HepG2 (cell line): ENCODE results near the gene STK25. TPM values are rescaled to one million over a fixed set of nuclear protein-coding genes. Genes with fewer than 3 reads are reported as not detected.

ENCODE experiments used
- ATAC-seq: fragments of 200-7000 bp; cut with Tn5 transposase; 3 replicates; pipeline ENCODE4 v1.9.1; 2020; ENCODE audit warnings: mild to moderate bottlenecking, moderate library complexity
- BruUV-seq: library from RNA; stranded (reverse); fragments of 400-500 nt; replicated peaks from 2 replicates; lab custom pipeline; 2021; lab: Mats Ljungman, UMichigan
- CTCF ChIA-PET: fragments of 300-600 bp; formaldehyde crosslinking; extraction: SDS; loops from one replicate; lab custom pipeline; 2021; ENCODE audit warnings: low total read pairs, inconsistent platforms, low intra/inter-chr PET ratio; lab: Yijun Ruan, JAX
- POLR2A ChIA-PET: fragments of 350-600 bp; sonication (Branson Sonifier 250); formaldehyde crosslinking; loops from one replicate; lab custom pipeline; 2020; ENCODE audit warnings: antibody characterized with exemption, inconsistent platforms; lab: Yijun Ruan, JAX
- DNase-seq: peaks from one replicate; pipeline ENCODE4 v3.0.0-alpha.2; 2015; ENCODE audit warnings: low spot score
- FAIRE-seq: peaks from 3 replicates; lab custom pipeline; 2011; peaks lifted over from hg19 to GRCh38; lab: Jason Lieb, UNC
- H2AFZ ChIP-seq: one replicate; pipeline ENCODE4 v1.6.1; 2011; ENCODE audit warnings: low read length, inconsistent platforms
- H3K27ac ChIP-seq: fragments of 300-600 bp; 3 replicates; pipeline ENCODE4 v1.8.0; 2011; ENCODE audit warnings: mixed run types, mild to moderate bottlenecking, mixed read lengths, low read length, inconsistent platforms; ENCODE audit not compliant: insufficient read depth; ENCODE audit errors: extremely low read length
- H3K27me3 ChIP-seq, 2 experiments: fragments of 200-600 bp in 1 of 2; 2 replicates in 1 of 2; 3 replicates in 1 of 2; pipeline versions ENCODE4 v1.6.0 to v1.8.0; 2011; ENCODE audit warnings: low read length in 2 of 2, mild to moderate bottlenecking in 2 of 2, moderate library complexity in 2 of 2, inconsistent platforms in 1 of 2; ENCODE audit not compliant: insufficient read depth in 2 of 2, control insufficient read depth in 1 of 2
- H3K36me3 ChIP-seq, 2 experiments: fragments of 200-600 bp in 1 of 2; replicated peaks in 1 of 2; 2 replicates in 1 of 2; 3 replicates in 1 of 2; pipeline versions ENCODE4 v1.5.1 to v1.8.0; 2011; ENCODE audit warnings: low read length in 2 of 2, inconsistent platforms in 1 of 2; ENCODE audit not compliant: insufficient read depth in 2 of 2, control insufficient read depth in 1 of 2
- H3K4me1 ChIP-seq: 2 replicates; pipeline ENCODE4 v1.5.1; 2012; ENCODE audit warnings: low read length, inconsistent platforms; ENCODE audit not compliant: insufficient read depth
- H3K4me2 ChIP-seq: 2 replicates; pipeline ENCODE4 v1.6.0; 2011; ENCODE audit warnings: low read depth, low read length, inconsistent platforms
- H3K4me3 ChIP-seq, 3 experiments: fragments of 200-600 bp in 1 of 3; sonication (generic), shearing (Covaris generic) in 1 of 3; replicated peaks in 1 of 3; 2 replicates each; pipeline ENCODE4 v1.5.1; 2011 to 2016; ENCODE audit warnings: low read length in 3 of 3, inconsistent platforms in 2 of 3, low read depth in 2 of 3, mild to moderate bottlenecking in 2 of 3, control low read depth in 1 of 3, mixed read lengths in 1 of 3; ENCODE audit not compliant: insufficient read depth in 1 of 3
- H3K79me2 ChIP-seq: one replicate; pipeline ENCODE4 v1.6.1; 2011; ENCODE audit warnings: low read length, inconsistent platforms; ENCODE audit not compliant: insufficient read depth
- H3K9ac ChIP-seq: 2 replicates; pipeline ENCODE4 v1.6.0; 2011; ENCODE audit warnings: mild to moderate bottlenecking, low read depth, low read length, inconsistent platforms; ENCODE audit not compliant: insufficient read depth
- H3K9me3 ChIP-seq: 2 replicates; pipeline ENCODE4 v1.5.1; 2012; ENCODE audit warnings: mild to moderate bottlenecking, low read length
- H4K20me1 ChIP-seq: 2 replicates; pipeline ENCODE4 v1.6.0; 2011; ENCODE audit warnings: inconsistent platforms, mild to moderate bottlenecking, low read length, moderate library complexity; ENCODE audit not compliant: insufficient read depth
- CC2D1A ChIP-seq: sonication (generic); formaldehyde crosslinking; IDR thresholded peaks from 2 replicates; pipeline ENCODE4 v1.8.1; 2023; ENCODE audit warnings: mild to moderate bottlenecking, missing genetic modification reagents
- FLYWCH1 ChIP-seq: sonication (generic); formaldehyde crosslinking; IDR thresholded peaks from 2 replicates; pipeline ENCODE4 v1.8.1; 2023; ENCODE audit warnings: mild to moderate bottlenecking, missing genetic modification reagents
- FOXA1 ChIP-seq, 2 experiments: fragments of 450-650 bp in 1 of 2; sonication (generic) in 1 of 2; formaldehyde crosslinking in 1 of 2; IDR thresholded peaks; 2 replicates each; pipeline versions ENCODE4 v1.4.0 to v1.6.1; 2016 to 2020; ENCODE audit warnings: missing genetic modification reagents in 1 of 2
- FOXP1 ChIP-seq, 2 experiments: fragments of 450-650 bp in 1 of 2; IDR thresholded peaks; 2 replicates each; pipeline ENCODE4 v1.6.1; 2017 to 2018; ENCODE audit warnings: antibody characterized with exemption in 1 of 2
- IKZF1 ChIP-seq: fragments of 450-650 bp; IDR thresholded peaks from 2 replicates; pipeline ENCODE4 v1.7.1; 2016
- JUNB ChIP-seq: sonication (generic); formaldehyde crosslinking; IDR thresholded peaks from 2 replicates; pipeline ENCODE4 v1.8.0; 2022; ENCODE audit warnings: missing genetic modification reagents, mild to moderate bottlenecking, borderline replicate concordance
- MNT ChIP-seq: fragments of 450-650 bp; IDR thresholded peaks from 2 replicates; pipeline ENCODE4 v1.6.1; 2016
- ZFP90 ChIP-seq: sonication (generic); formaldehyde crosslinking; IDR thresholded peaks from 2 replicates; pipeline ENCODE4 v1.8.0; 2022; ENCODE audit warnings: missing genetic modification reagents, mild to moderate bottlenecking, inconsistent platforms, borderline replicate concordance
- ZNF207 ChIP-seq: fragments of 450-650 bp; IDR thresholded peaks from 2 replicates; pipeline ENCODE4 v1.6.1; 2016; ENCODE audit warnings: antibody characterized with exemption, borderline replicate concordance
- ZNF672 ChIP-seq: sonication (generic); formaldehyde crosslinking; IDR thresholded peaks from 2 replicates; pipeline ENCODE4 v1.8.1; 2022; ENCODE audit warnings: missing genetic modification reagents
- WGBS: methylation state at CpG from one replicate; pipeline ENCODE4 v1.1.6; 2017; ENCODE audit warnings: low lambda C conversion rate; 5-methylcytosine and 5-hydroxymethylcytosine counted together
- in situ Hi-C: cut with HindIII; loops from 2 replicates; pipeline ENCODE4 v1.10.0; 2017; ENCODE audit warnings: low pct_unique_long_range_greater_than_20kb; ENCODE audit not compliant: extremely low pct_ligation_motif_present
- intact Hi-C: fragments of 100-400 bp; cut with micrococcal nuclease; formaldehyde crosslinking; loops from one replicate; pipeline ENCODE4 v1.10.0; 2022; ENCODE audit not compliant: unreplicated experiment
- polyA plus RNA-seq, 8 experiments: library from polyadenylated mRNA; depleted of rRNA in 3 of 8; stranded (reverse) in 7 of 8; unstranded in 1 of 8; fragments of >200 nt; fragmentation: Illumina TruSeq in 4 of 8; extraction: Trizol in 4 of 8; gene quantifications; 2 replicates each; pipeline versions ENCODE4 v1.2.1 to v1.2.3, GENCODE V29; 2011 to 2016; ENCODE audit warnings: low read depth in 4 of 8, missing spikeins in 1 of 8, mixed read lengths in 1 of 8; ENCODE audit not compliant: insufficient read depth in 1 of 8
- total RNA-seq, 5 experiments: library from RNA; depleted of rRNA; stranded (reverse); fragments of >200 nt; fragmentation: Illumina TruSeq; extraction: Trizol; gene quantifications; 2 replicates each; pipeline ENCODE4 v1.2.3, GENCODE V29; 2016; ENCODE audit warnings: low read depth in 1 of 5
- TF ChIP-seq, protein P1 (sequence below): IDR thresholded peaks from 2 replicates; pipeline ENCODE4 v1.4.0; 2020; ENCODE audit warnings: mild to moderate bottlenecking, missing genetic modification reagents
- TF ChIP-seq, protein P2 (sequence below): sonication (generic); formaldehyde crosslinking; IDR thresholded peaks from 2 replicates; pipeline ENCODE4 v1.9.0; 2021; ENCODE audit warnings: missing genetic modification reagents, borderline replicate concordance

The STK25 gene
- total and polyA plus RNA-seq, 2 of the 13 experiments (the other 11 are each of a cell fraction or from before 2014, with no cell fraction given), result 177 to 481 TPM

GRCh38 chr2:241517297-241517696, 8.9 kb upstream of the STK25 start:
- intact Hi-C loops, result no loop called here
- ATAC-seq (no peak), DNase-seq (no peak), FAIRE-seq (no peak)
- no TSS peak for BruUV-seq
- peaks cover 56% of the 10 kb centered on the region for H3K4me1 ChIP-seq
- no peak overlapping the region for H3K27ac ChIP-seq
- POLR2A ChIA-PET, result no interaction called here
- H3K79me2 ChIP-seq, result no peaks in the 10 kb centered on the region
- H2AFZ ChIP-seq, result no peak overlapping the region
- WGBS, result 83% methylated on average over 6 of the region's 6 CpGs
- 0 out of 2 replicates have a peak, but pooled peaks have one; percentile 34 for TF ChIP-seq IKZF1
- no peak for TF ChIP-seq ZNF672 (CRISPR knock-in tag)
- no peak for TF ChIP-seq ZFP90
- peak; percentile 4; the same call in 1 of the 2 replicates for TF ChIP-seq FOXP1 (IDR thresholded peaks at IDR 0.05)
- no peak for TF ChIP-seq FOXP1 (CRISPR knock-in tag; IDR thresholded peaks at IDR 0.05)
- TF ChIP-seq, protein P1, sequence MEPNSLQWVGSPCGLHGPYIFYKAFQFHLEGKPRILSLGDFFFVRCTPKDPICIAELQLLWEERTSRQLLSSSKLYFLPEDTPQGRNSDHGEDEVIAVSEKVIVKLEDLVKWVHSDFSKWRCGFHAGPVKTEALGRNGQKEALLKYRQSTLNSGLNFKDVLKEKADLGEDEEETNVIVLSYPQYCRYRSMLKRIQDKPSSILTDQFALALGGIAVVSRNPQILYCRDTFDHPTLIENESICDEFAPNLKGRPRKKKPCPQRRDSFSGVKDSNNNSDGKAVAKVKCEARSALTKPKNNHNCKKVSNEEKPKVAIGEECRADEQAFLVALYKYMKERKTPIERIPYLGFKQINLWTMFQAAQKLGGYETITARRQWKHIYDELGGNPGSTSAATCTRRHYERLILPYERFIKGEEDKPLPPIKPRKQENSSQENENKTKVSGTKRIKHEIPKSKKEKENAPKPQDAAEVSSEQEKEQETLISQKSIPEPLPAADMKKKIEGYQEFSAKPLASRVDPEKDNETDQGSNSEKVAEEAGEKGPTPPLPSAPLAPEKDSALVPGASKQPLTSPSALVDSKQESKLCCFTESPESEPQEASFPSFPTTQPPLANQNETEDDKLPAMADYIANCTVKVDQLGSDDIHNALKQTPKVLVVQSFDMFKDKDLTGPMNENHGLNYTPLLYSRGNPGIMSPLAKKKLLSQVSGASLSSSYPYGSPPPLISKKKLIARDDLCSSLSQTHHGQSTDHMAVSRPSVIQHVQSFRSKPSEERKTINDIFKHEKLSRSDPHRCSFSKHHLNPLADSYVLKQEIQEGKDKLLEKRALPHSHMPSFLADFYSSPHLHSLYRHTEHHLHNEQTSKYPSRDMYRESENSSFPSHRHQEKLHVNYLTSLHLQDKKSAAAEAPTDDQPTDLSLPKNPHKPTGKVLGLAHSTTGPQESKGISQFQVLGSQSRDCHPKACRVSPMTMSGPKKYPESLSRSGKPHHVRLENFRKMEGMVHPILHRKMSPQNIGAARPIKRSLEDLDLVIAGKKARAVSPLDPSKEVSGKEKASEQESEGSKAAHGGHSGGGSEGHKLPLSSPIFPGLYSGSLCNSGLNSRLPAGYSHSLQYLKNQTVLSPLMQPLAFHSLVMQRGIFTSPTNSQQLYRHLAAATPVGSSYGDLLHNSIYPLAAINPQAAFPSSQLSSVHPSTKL (CRISPR knock-in tag), result no peak
- no peak for TF ChIP-seq FLYWCH1 (CRISPR knock-in tag)
- TF ChIP-seq FOXA1 (IDR thresholded peaks at IDR 0.05), result peak; percentile 17; the same call in 1 of the 2 replicates
- TF ChIP-seq FOXA1 (CRISPR knock-in tag; IDR thresholded peaks at IDR 0.05), result no peak
- peak; percentile 76; the same call in 1 of the 2 replicates for TF ChIP-seq ZNF207
- 0 out of 2 replicates have a peak, but pooled peaks have one; percentile 2 for TF ChIP-seq MNT
- TF ChIP-seq CC2D1A (CRISPR knock-in tag), result no peak
- TF ChIP-seq, protein P2, sequence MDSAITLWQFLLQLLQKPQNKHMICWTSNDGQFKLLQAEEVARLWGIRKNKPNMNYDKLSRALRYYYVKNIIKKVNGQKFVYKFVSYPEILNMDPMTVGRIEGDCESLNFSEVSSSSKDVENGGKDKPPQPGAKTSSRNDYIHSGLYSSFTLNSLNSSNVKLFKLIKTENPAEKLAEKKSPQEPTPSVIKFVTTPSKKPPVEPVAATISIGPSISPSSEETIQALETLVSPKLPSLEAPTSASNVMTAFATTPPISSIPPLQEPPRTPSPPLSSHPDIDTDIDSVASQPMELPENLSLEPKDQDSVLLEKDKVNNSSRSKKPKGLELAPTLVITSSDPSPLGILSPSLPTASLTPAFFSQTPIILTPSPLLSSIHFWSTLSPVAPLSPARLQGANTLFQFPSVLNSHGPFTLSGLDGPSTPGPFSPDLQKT (CRISPR knock-in tag), result no peak
- peak; percentile 54 for TF ChIP-seq JUNB (CRISPR knock-in tag)
- no peak overlapping the region for H3K4me3 ChIP-seq
- in situ Hi-C loops, result no loop called here
- no peak overlapping the region for H3K4me2 ChIP-seq
- no peaks in the 10 kb centered on the region for H3K9me3 ChIP-seq
- no peaks in the 10 kb centered on the region; a peak in 2 of 5 replicates for H3K27me3 ChIP-seq
- CTCF ChIA-PET, result no interaction called here
- H4K20me1 ChIP-seq, result no peaks in the 10 kb centered on the region
- H3K9ac ChIP-seq, result no peak overlapping the region
- H3K36me3 ChIP-seq, result no peaks in the 10 kb centered on the region
